ENCODE data around the gene CYB5R4.
"Not testable (repeated sequence)": the region's sequence is repeated elsewhere in the genome, so short reads cannot be mapped to it uniquely, and the experiment has no call there.

The CYB5R4 gene

DNA sequence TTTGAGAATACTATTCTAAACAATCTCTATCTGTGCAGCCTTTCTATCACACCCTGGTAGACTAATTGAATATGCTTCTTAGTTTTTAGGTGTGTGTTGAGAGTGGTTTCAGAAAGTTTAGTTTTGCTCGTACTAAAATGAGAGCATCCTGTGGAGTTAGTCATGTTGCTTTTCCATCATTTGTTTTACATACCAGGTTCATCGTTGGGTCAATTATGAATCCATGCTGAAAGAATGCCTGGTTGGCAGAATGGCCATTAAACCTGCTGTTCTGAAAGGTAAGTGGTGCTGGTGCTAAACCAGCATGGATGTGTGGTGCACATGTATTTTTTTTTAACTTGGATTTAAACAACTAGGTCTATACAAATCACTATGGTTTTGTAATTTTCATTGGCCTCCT is 49.3 kb downstream of the CYB5R4 start:
- H3K4me1 Mint-ChIP-seq: peaks cover 22% of the 10 kb centered on the region
- H3K36me3 Mint-ChIP-seq: peaks cover 37% of the 10 kb centered on the region
- ATAC-seq (ENCODE audit: low read depth): no peak
- peaks cover 6% of the 10 kb centered on the region for H3K9me3 Mint-ChIP-seq
- no peak overlapping the region for H3K27ac Mint-ChIP-seq
- no peak overlapping the region for H3K4me3 Mint-ChIP-seq
- DNase-seq (ENCODE audit: low spot score in 2 of 2): no peak
- no peaks in the 10 kb centered on the region for H3K27me3 Mint-ChIP-seq

DNA sequence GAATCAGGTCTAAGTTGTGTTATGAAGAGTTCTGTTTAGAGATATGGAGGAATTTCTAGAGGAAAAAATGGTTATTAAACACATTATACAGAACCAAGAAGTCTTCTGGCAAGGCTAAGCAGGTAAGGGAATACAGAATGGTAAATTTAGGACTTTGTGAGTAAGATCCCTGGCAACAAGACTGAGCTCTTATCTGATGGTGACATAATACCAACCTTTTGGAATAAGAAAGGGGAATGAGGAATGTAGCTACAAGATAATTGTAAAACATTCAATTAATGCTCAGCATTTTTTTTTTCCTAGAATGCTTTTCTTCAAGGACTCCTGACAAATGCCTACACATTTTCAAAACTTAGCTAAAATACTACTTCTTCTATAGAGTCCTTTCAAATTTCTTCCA is 51.8 kb downstream of the CYB5R4 start:
- H3K4me3 Mint-ChIP-seq: no peak overlapping the region
- peaks cover 4% of the 10 kb centered on the region for H3K9me3 Mint-ChIP-seq
- DNase-seq (ENCODE audit: low spot score in 2 of 2): no peak
- ATAC-seq (ENCODE audit: low read depth): no peak
- H3K27ac Mint-ChIP-seq: no peak overlapping the region
- H3K36me3 Mint-ChIP-seq: peaks cover 25% of the 10 kb centered on the region
- H3K27me3 Mint-ChIP-seq: no peaks in the 10 kb centered on the region
- peaks cover 24% of the 10 kb centered on the region for H3K4me1 Mint-ChIP-seq

DNA sequence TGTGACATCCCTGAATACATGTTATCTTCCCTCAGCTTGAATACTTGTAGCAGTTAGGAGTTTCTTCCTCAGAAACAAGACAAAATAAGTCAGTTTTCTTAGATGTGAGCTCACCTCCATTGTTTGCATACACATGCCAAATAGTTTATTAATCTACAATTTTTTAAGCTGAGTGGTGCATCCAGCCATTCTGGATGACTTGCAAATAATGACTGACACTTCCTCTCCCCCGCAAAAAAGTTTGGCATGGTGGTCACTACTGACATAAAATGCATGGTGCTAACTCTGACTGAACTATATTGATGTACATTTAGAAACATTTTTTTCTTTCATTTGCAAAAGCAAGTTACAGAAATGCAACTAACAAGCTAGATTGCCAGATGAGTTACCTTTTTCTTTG is 55.5 kb downstream of the CYB5R4 start:
- Mint-ChIP-seq H3K36me3 (peaks cover 17% of the 10 kb centered on the region), H3K4me1 (peaks cover 13% of the 10 kb centered on the region), H3K27ac (peak overlapping the region; percentile 3), H3K27me3 (no peaks in the 10 kb centered on the region), H3K4me3 (no peak overlapping the region), H3K9me3 (no peaks in the 10 kb centered on the region)
- ATAC-seq (ENCODE audit: low read depth) (no peak), DNase-seq (ENCODE audit: low spot score in 2 of 2) (no peak)

DNA sequence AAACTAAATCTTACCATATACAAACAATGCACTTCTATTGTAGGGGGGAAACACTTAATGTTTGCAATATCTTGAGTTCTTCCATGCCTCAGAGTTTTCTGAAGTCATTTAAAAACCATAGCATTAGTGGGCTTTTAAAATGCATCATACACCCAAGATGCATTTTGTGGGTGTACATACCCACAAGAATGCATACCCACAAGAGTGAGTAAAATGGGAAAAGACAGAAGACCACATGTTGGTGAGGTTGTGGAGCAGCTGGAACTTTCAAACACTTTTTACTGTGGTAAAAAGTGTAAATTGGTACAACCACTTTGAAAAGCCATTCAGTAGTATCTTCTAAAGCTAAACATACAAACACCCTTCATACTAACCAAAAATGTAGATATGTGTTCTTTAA is 57.5 kb downstream of the CYB5R4 start:
- ATAC-seq (ENCODE audit: low read depth) (no peak), DNase-seq (ENCODE audit: low spot score in 2 of 2) (no peak)
- Mint-ChIP-seq H3K4me1 (peaks cover 11% of the 10 kb centered on the region), H3K27ac (no peak overlapping the region), H3K27me3 (no peaks in the 10 kb centered on the region), H3K4me3 (no peak overlapping the region), H3K36me3 (peaks cover 14% of the 10 kb centered on the region), H3K9me3 (no peaks in the 10 kb centered on the region)

- no peaks in the 10 kb centered on the region for H3K9me3 Mint-ChIP-seq
- H3K4me3 Mint-ChIP-seq: no peak overlapping the region
- H3K27ac Mint-ChIP-seq: no peak overlapping the region
- DNase-seq (ENCODE audit: low spot score in 2 of 2) (no peak), ATAC-seq (ENCODE audit: low read depth) (no peak)
- no peaks in the 10 kb centered on the region for H3K27me3 Mint-ChIP-seq
- H3K4me1 Mint-ChIP-seq: peaks cover 10% of the 10 kb centered on the region
- peaks cover 26% of the 10 kb centered on the region for H3K36me3 Mint-ChIP-seq
Observed at GRCh38 chr6:83920017-83920416, 60.5 kb downstream of the CYB5R4 start.

- H3K27me3 Mint-ChIP-seq: no peaks in the 10 kb centered on the region
- peaks cover 35% of the 10 kb centered on the region for H3K36me3 Mint-ChIP-seq
- no peak overlapping the region for H3K27ac Mint-ChIP-seq
- ATAC-seq (ENCODE audit: low read depth) (no peak), DNase-seq (ENCODE audit: low spot score in 2 of 2) (no peak)
- no peak overlapping the region for H3K4me3 Mint-ChIP-seq
- H3K9me3 Mint-ChIP-seq: no peaks in the 10 kb centered on the region
- peaks cover 3% of the 10 kb centered on the region for H3K4me1 Mint-ChIP-seq
Observed at GRCh38 chr6:83921315-83921714, 61.8 kb downstream of the CYB5R4 start.

- ATAC-seq (ENCODE audit: low read depth): no peak
- DNase-seq (ENCODE audit: low spot score in 2 of 2): no peak
- Mint-ChIP-seq H3K4me1 (no peaks in the 10 kb centered on the region), H3K27me3 (no peaks in the 10 kb centered on the region), H3K27ac (no peak overlapping the region), H3K36me3 (peaks cover 56% of the 10 kb centered on the region), H3K4me3 (no peak overlapping the region), H3K9me3 (no peaks in the 10 kb centered on the region)
Observed at GRCh38 chr6:83927470-83927869, 68.0 kb downstream of the CYB5R4 start.

DNA sequence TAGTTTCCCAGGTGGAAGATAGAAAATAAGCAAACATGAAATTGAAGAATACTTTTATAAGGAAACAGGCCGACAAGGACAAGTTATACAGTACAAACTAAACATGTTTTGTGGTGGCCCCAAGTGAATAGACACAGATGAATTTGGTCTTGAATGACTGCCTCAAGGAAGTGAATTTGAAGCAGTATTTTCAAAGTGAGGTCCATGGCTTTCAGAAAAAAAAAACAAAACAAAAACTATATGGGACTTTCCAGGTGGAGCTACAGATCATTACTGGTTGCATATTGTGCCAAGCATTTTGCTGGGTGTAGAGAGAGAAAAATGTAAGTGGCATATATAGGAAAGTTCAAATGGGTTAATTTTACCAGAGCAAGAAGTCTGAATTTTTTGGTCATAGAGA is 68.8 kb downstream of the CYB5R4 start:
- H3K27me3 Mint-ChIP-seq: no peaks in the 10 kb centered on the region
- ATAC-seq (ENCODE audit: low read depth): no peak
- H3K4me1 Mint-ChIP-seq: no peaks in the 10 kb centered on the region
- H3K4me3 Mint-ChIP-seq: no peak overlapping the region
- peaks cover 55% of the 10 kb centered on the region for H3K36me3 Mint-ChIP-seq
- no peak for DNase-seq (ENCODE audit: low spot score in 2 of 2)
- H3K9me3 Mint-ChIP-seq: no peaks in the 10 kb centered on the region
- H3K27ac Mint-ChIP-seq: peak overlapping the region; percentile 4

GRCh38 chr6:83946201-83946833 is 86.8 kb downstream of the CYB5R4 start:
- ATAC-seq (ENCODE audit: low read depth): not testable (repeated sequence)

GRCh38 chr6:83947983-83948382 is 88.5 kb downstream of the CYB5R4 start:
- DNase-seq (ENCODE audit: low spot score in 2 of 2); H3K4me3 Mint-ChIP-seq; ATAC-seq (ENCODE audit: low read depth); H3K27ac Mint-ChIP-seq; H3K27me3 Mint-ChIP-seq; H3K4me1 Mint-ChIP-seq: not testable (repeated sequence)
- Mint-ChIP-seq H3K36me3 (peaks cover 53% of the 10 kb centered on the region), H3K9me3 (peaks cover 24% of the 10 kb centered on the region)

More at GRCh38 chr6:83946201-83946833, 86.8 kb downstream of the CYB5R4 start:
- not testable (repeated sequence) for H3K4me3 Mint-ChIP-seq; H3K27ac Mint-ChIP-seq; H3K4me1 Mint-ChIP-seq; DNase-seq (ENCODE audit: low spot score in 2 of 2); H3K27me3 Mint-ChIP-seq
- peaks cover 45% of the 10 kb centered on the region for H3K36me3 Mint-ChIP-seq
- peaks cover 24% of the 10 kb centered on the region for H3K9me3 Mint-ChIP-seq

DNA sequence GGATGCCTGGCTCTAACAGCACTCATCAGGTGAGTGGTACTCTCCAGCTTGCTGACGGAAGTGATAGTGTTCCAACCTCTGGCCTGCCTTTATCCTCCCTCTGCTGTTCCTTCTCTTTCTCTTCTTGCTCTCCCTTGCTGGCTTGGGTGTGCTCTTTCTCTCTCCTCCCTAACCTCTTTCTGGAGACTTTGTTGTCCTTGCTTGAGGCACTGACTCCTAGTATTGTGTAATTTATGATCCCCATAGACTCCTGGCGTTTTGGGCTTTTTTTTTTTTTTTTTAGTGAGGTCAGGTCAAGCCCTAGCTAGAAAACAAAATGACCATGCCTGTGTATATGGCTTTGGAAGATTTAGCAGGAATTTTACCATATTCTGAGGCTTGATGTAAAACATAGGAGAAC is 89.4 kb downstream of the CYB5R4 start:
- Mint-ChIP-seq H3K36me3 (peaks cover 51% of the 10 kb centered on the region), H3K27ac (no peak overlapping the region), H3K4me3 (no peak overlapping the region), H3K4me1 (no peaks in the 10 kb centered on the region), H3K9me3 (peaks cover 22% of the 10 kb centered on the region), H3K27me3 (no peaks in the 10 kb centered on the region)
- ATAC-seq (ENCODE audit: low read depth) (no peak), DNase-seq (ENCODE audit: low spot score in 2 of 2) (no peak)

- not testable (repeated sequence) for ATAC-seq (ENCODE audit: low read depth); H3K27me3 Mint-ChIP-seq; H3K4me1 Mint-ChIP-seq; DNase-seq (ENCODE audit: low spot score in 2 of 2); H3K27ac Mint-ChIP-seq; H3K4me3 Mint-ChIP-seq
- peaks cover 53% of the 10 kb centered on the region for H3K36me3 Mint-ChIP-seq
- peaks cover 13% of the 10 kb centered on the region for H3K9me3 Mint-ChIP-seq
Observed at GRCh38 chr6:83951423-83951822, 91.9 kb downstream of the CYB5R4 start.

GRCh38 chr6:83952830-83953229 is 93.3 kb downstream of the CYB5R4 start:
- Mint-ChIP-seq H3K9me3 (peaks cover 6% of the 10 kb centered on the region), H3K27ac (no peak overlapping the region), H3K4me3 (no peak overlapping the region), H3K27me3 (no peaks in the 10 kb centered on the region), H3K36me3 (peaks cover 50% of the 10 kb centered on the region), H3K4me1 (no peaks in the 10 kb centered on the region)
- DNase-seq (ENCODE audit: low spot score in 2 of 2) (no peak), ATAC-seq (ENCODE audit: low read depth) (no peak)

- DNase-seq (ENCODE audit: low spot score in 2 of 2) (no peak), ATAC-seq (ENCODE audit: low read depth) (no peak)
- Mint-ChIP-seq H3K36me3 (peaks cover 52% of the 10 kb centered on the region), H3K4me3 (no peak overlapping the region), H3K27ac (no peak overlapping the region), H3K9me3 (peaks cover 3% of the 10 kb centered on the region), H3K4me1 (no peaks in the 10 kb centered on the region), H3K27me3 (no peaks in the 10 kb centered on the region)
Observed at GRCh38 chr6:83954371-83954770, 94.9 kb downstream of the CYB5R4 start.

GRCh38 chr6:83958241-83958685 is 98.8 kb downstream of the CYB5R4 start:
- Mint-ChIP-seq H3K4me1 (no peaks in the 10 kb centered on the region), H3K36me3 (peaks cover 66% of the 10 kb centered on the region), H3K4me3 (no peak overlapping the region), H3K27ac (no peak overlapping the region), H3K9me3 (peaks cover 2% of the 10 kb centered on the region), H3K27me3 (no peaks in the 10 kb centered on the region)
- no peak for DNase-seq (ENCODE audit: low spot score in 2 of 2)
- no peak for ATAC-seq (ENCODE audit: low read depth)
